ENCODE results near the gene KCTD7. TPM values are rescaled to one million over a fixed set of nuclear protein-coding genes. Genes with fewer than 3 reads are reported as not detected.

The KCTD7 gene
- total RNA-seq, 1 experiment from 2014 or later = 11.6 TPM

- TF ChIP-seq, protein P1, sequence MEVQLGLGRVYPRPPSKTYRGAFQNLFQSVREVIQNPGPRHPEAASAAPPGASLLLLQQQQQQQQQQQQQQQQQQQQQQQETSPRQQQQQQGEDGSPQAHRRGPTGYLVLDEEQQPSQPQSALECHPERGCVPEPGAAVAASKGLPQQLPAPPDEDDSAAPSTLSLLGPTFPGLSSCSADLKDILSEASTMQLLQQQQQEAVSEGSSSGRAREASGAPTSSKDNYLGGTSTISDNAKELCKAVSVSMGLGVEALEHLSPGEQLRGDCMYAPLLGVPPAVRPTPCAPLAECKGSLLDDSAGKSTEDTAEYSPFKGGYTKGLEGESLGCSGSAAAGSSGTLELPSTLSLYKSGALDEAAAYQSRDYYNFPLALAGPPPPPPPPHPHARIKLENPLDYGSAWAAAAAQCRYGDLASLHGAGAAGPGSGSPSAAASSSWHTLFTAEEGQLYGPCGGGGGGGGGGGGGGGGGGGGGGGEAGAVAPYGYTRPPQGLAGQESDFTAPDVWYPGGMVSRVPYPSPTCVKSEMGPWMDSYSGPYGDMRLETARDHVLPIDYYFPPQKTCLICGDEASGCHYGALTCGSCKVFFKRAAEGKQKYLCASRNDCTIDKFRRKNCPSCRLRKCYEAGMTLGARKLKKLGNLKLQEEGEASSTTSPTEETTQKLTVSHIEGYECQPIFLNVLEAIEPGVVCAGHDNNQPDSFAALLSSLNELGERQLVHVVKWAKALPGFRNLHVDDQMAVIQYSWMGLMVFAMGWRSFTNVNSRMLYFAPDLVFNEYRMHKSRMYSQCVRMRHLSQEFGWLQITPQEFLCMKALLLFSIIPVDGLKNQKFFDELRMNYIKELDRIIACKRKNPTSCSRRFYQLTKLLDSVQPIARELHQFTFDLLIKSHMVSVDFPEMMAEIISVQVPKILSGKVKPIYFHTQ (CRISPR knock-in tag; IDR thresholded peaks at IDR 0.05) = no peak
- TF ChIP-seq ERG (CRISPR knock-in tag; IDR thresholded peaks at IDR 0.05) = no peak
- no peak for TF ChIP-seq CREM (CRISPR knock-in tag; IDR thresholded peaks at IDR 0.05)
- TF ChIP-seq ZNF671 (CRISPR knock-in tag; IDR thresholded peaks at IDR 0.05) = no peak
- TF ChIP-seq MYBL2 (CRISPR knock-in tag; IDR thresholded peaks at IDR 0.05) = no peak
- no peak for TF ChIP-seq FOXK1 (CRISPR knock-in tag; IDR thresholded peaks at IDR 0.05)
- TF ChIP-seq RORB (CRISPR knock-in tag; IDR thresholded peaks at IDR 0.05) = no peak
- TF ChIP-seq KAT7 (CRISPR knock-in tag; IDR thresholded peaks at IDR 0.05; ENCODE audit: borderline replicate concordance) = no peak
- TF ChIP-seq, protein P2, sequence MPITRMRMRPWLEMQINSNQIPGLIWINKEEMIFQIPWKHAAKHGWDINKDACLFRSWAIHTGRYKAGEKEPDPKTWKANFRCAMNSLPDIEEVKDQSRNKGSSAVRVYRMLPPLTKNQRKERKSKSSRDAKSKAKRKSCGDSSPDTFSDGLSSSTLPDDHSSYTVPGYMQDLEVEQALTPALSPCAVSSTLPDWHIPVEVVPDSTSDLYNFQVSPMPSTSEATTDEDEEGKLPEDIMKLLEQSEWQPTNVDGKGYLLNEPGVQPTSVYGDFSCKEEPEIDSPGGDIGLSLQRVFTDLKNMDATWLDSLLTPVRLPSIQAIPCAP (CRISPR knock-in tag; IDR thresholded peaks at IDR 0.05) = no peak
- TF ChIP-seq ATF6 (CRISPR knock-in tag; IDR thresholded peaks at IDR 0.05) = no peak
Measured at GRCh38 chr7:66640802-66641525, 12.3 kb downstream of the KCTD7 start (continued).

DNA sequence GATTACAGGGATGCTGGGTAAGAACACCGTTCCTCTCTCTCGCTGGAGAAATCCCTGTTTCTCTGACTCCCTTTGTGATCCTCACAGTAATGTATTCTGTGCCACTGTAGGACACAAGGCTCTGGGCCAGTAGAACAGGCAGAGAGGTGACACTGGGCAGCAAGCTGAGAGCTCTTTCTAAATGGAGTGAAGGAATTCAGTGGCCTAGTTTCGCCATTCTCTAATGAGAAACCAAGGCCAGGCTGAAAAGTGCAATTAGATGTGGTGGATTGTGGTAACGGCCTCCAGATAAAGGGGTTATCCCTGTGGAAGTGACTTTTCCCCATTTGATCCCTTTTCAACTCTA, 12.8 kb downstream of the KCTD7 start:
- DNase-seq (ENCODE audit: low spot score) (no peak), ATAC-seq (no peak)
- H3K27me3 Mint-ChIP-seq (ENCODE audit: low read depth) = no peaks in the 10 kb centered on the region
- CTCF ChIA-PET = no interaction called here
- peaks cover 33% of the 10 kb centered on the region for H3K36me3 Mint-ChIP-seq
- H3K4me1 Mint-ChIP-seq = no peaks in the 10 kb centered on the region
- H3K4me3 Mint-ChIP-seq = no peak overlapping the region
- no peak overlapping the region for H3K27ac Mint-ChIP-seq
- no peaks in the 10 kb centered on the region for H3K9me3 Mint-ChIP-seq
- POLR2A ChIA-PET = no interaction called here
- TF ChIP-seq E2F1 (CRISPR knock-in tag; IDR thresholded peaks at IDR 0.05) = no peak
- TF ChIP-seq ZNF425 (CRISPR knock-in tag; conservative IDR thresholded peaks at IDR 0.05) = no peak
- no peak for TF ChIP-seq TP53 (CRISPR knock-in tag; IDR thresholded peaks at IDR 0.05)
- TF ChIP-seq ZNF232 (CRISPR knock-in tag; IDR thresholded peaks at IDR 0.05) = no peak
- TF ChIP-seq JAZF1 (CRISPR knock-in tag; IDR thresholded peaks at IDR 0.05) = no peak
- no peak for TF ChIP-seq TEAD1 (CRISPR knock-in tag; IDR thresholded peaks at IDR 0.05)
- TF ChIP-seq ZNF219 (CRISPR knock-in tag; IDR thresholded peaks at IDR 0.05; ENCODE audit: borderline replicate concordance) = no peak
- TF ChIP-seq ATF3 (CRISPR knock-in tag; conservative IDR thresholded peaks at IDR 0.05) = no peak
- no peak for TF ChIP-seq ZNF263 (CRISPR knock-in tag; IDR thresholded peaks at IDR 0.05; ENCODE audit: low read depth)
- TF ChIP-seq ZSCAN18 (CRISPR knock-in tag; IDR thresholded peaks at IDR 0.05) = no peak
- TF ChIP-seq TCF7 (CRISPR knock-in tag; IDR thresholded peaks at IDR 0.05; ENCODE audit: low read depth) = no peak
- TF ChIP-seq, protein P3, sequence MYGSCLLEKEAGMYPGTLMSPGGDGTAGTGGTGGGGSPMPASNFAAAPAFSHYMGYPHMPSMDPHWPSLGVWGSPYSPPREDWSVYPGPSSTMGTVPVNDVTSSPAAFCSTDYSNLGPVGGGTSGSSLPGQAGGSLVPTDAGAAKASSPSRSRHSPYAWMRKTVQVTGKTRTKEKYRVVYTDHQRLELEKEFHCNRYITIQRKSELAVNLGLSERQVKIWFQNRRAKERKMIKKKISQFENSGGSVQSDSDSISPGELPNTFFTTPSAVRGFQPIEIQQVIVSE (CRISPR knock-in tag; IDR thresholded peaks at IDR 0.05; ENCODE audit: borderline replicate concordance) = no peak
- TF ChIP-seq PRRX2 (CRISPR knock-in tag; IDR thresholded peaks at IDR 0.05) = no peak
